PC-9 (cell line): ENCODE results near the gene NLRP11. TPM values are rescaled to one million over a fixed set of nuclear protein-coding genes. Genes with fewer than 3 reads are reported as not detected.
A peak's percentile ranks its signal among the peaks of the same experiment; 100 is the strongest.

Experiments used
- BruUV-seq: library from RNA; stranded (reverse); fragments of 400-500 nt; replicated peaks from 2 replicates; lab custom pipeline; 2021; lab: Mats Ljungman, UMichigan
- CTCF ChIA-PET: fragments of 300-600 bp; sonication (Branson Sonifier 250); formaldehyde crosslinking; loops from one replicate; lab custom pipeline; 2022; ENCODE audit warnings: antibody characterized with exemption; lab: Charles Lee
- POLR2A ChIA-PET: fragments of 300-600 bp; sonication (Branson Sonifier 250); formaldehyde crosslinking; loops from one replicate; lab custom pipeline; 2022; ENCODE audit warnings: antibody characterized with exemption; ENCODE audit not compliant: unreplicated experiment; lab: Charles Lee
- DNase-seq, 2 experiments: peaks; one replicate each; pipeline versions ENCODE4 v3.0.0 to v3.0.0-alpha.2; 2015 to 2022; ENCODE audit warnings: mixed read lengths in 1 of 2
- H2AFZ ChIP-seq: fragments of 200-600 bp; sonication (generic); 2 replicates; pipeline ENCODE4 v1.8.1; 2017; ENCODE audit warnings: antibody characterized with exemption
- H3F3A ChIP-seq: fragments of 200-600 bp; sonication (generic); 2 replicates; pipeline ENCODE4 v1.8.1; 2017; ENCODE audit warnings: antibody characterized with exemption, mild to moderate bottlenecking, low read depth; ENCODE audit not compliant: insufficient read depth
- H3K27ac ChIP-seq: fragments of 200-600 bp; sonication (generic); 2 replicates; pipeline ENCODE4 v1.6.1; 2016; ENCODE audit warnings: mixed run types
- H3K27me3 ChIP-seq: fragments of 200-600 bp; sonication (generic); 2 replicates; pipeline ENCODE4 v1.6.1; 2016; ENCODE audit warnings: low read depth, mixed run types; ENCODE audit not compliant: insufficient read depth
- H3K36me3 ChIP-seq: fragments of 200-600 bp; sonication (generic); 2 replicates; pipeline ENCODE4 v1.6.1; 2016; ENCODE audit warnings: low read depth, mixed run types
- H3K4me1 ChIP-seq: fragments of 200-600 bp; sonication (generic); replicated peaks from 2 replicates; pipeline ENCODE4 v1.6.1; 2016; ENCODE audit warnings: mixed run types; ENCODE audit not compliant: insufficient read depth
- H3K4me2 ChIP-seq: fragments of 200-600 bp; sonication (generic); 2 replicates; pipeline ENCODE4 v1.6.1; 2017; ENCODE audit warnings: mixed run types
- H3K4me3 ChIP-seq: fragments of 200-600 bp; sonication (generic); 2 replicates; pipeline ENCODE4 v1.6.1; 2016; ENCODE audit warnings: mixed run types
- H3K79me2 ChIP-seq: fragments of 200-600 bp; sonication (generic); 2 replicates; pipeline ENCODE4 v1.6.1; 2017; ENCODE audit warnings: low read depth, mixed run types
- H3K9me2 ChIP-seq: fragments of 200-600 bp; sonication (generic); 2 replicates; pipeline ENCODE4 v1.8.1; 2017; ENCODE audit warnings: mild to moderate bottlenecking; ENCODE audit not compliant: insufficient read depth
- H3K9me3 ChIP-seq: fragments of 200-600 bp; sonication (generic); 2 replicates; pipeline ENCODE4 v1.8.1; 2016; ENCODE audit warnings: low read depth; ENCODE audit not compliant: insufficient read depth
- H4K20me1 ChIP-seq: fragments of 200-600 bp; sonication (generic); 2 replicates; pipeline ENCODE4 v1.8.1; 2017; ENCODE audit not compliant: insufficient read depth
- CTCF ChIP-seq: fragments of 200-600 bp; sonication (generic); conservative IDR thresholded peaks from 2 replicates; pipeline ENCODE4 v1.6.1; 2017; ENCODE audit warnings: mixed run types, antibody characterized with exemption, mild to moderate bottlenecking, moderate library complexity
- EZH2 ChIP-seq: fragments of 200-600 bp; sonication (generic); IDR thresholded peaks from 2 replicates; pipeline ENCODE4 v1.8.0; 2017; ENCODE audit warnings: antibody characterized with exemption, low read depth
- intact Hi-C: fragments of 100-400 bp; cut with micrococcal nuclease; formaldehyde crosslinking; loops from one replicate; pipeline ENCODE4 v1.10.0; 2022; ENCODE audit not compliant: unreplicated experiment
- total RNA-seq: library from RNA; stranded (reverse); gene quantifications from 2 replicates; pipeline ENCODE4 v1.2.3, GENCODE V29; 2021

The NLRP11 gene
- total RNA-seq, 1 experiment from 2014 or later, result not detected

GRCh38 chr19:55867101-55867500, 35.3 kb upstream of the NLRP11 start:
- intact Hi-C loops, result no loop called here
- no peak for DNase-seq

GRCh38 chr19:55866521-55866920, 34.7 kb upstream of the NLRP11 start:
- no peaks in the 10 kb centered on the region for H3K79me2 ChIP-seq
- no peaks in the 10 kb centered on the region for H3K36me3 ChIP-seq
- H2AFZ ChIP-seq, result no peak overlapping the region
- no peaks in the 10 kb centered on the region for H4K20me1 ChIP-seq
- no TSS peak for BruUV-seq
- no peak overlapping the region for H3K4me2 ChIP-seq
- no peaks in the 10 kb centered on the region for H3F3A ChIP-seq
- H3K27me3 ChIP-seq, result peaks cover 88% of the 10 kb centered on the region
- TF ChIP-seq EZH2 (no peak), CTCF (no peak)
- no peak overlapping the region for H3K27ac ChIP-seq
- CTCF ChIA-PET, result no interaction called here
- peak in 1 of 2 experiments; percentile 33 for DNase-seq
- H3K9me3 ChIP-seq, result no peaks in the 10 kb centered on the region
- no peaks in the 10 kb centered on the region for H3K9me2 ChIP-seq
- no peaks in the 10 kb centered on the region for H3K4me1 ChIP-seq
- intact Hi-C loops, result no loop called here
- H3K4me3 ChIP-seq, result no peak overlapping the region
- POLR2A ChIA-PET, result no interaction called here

More at GRCh38 chr19:55867101-55867500, 35.3 kb upstream of the NLRP11 start:
- no peaks in the 10 kb centered on the region for H4K20me1 ChIP-seq
- H3F3A ChIP-seq, result no peaks in the 10 kb centered on the region
- no peaks in the 10 kb centered on the region for H3K9me3 ChIP-seq
- H3K9me2 ChIP-seq, result no peaks in the 10 kb centered on the region
- no peak overlapping the region for H3K27ac ChIP-seq
- H3K36me3 ChIP-seq, result no peaks in the 10 kb centered on the region
- no peaks in the 10 kb centered on the region for H3K4me1 ChIP-seq
- ChIA-PET CTCF (no interaction called here), POLR2A (no interaction called here)
- TF ChIP-seq EZH2 (no peak), CTCF (no peak)
- no TSS peak for BruUV-seq
- H3K79me2 ChIP-seq, result no peaks in the 10 kb centered on the region
- H2AFZ ChIP-seq, result no peak overlapping the region
- H3K4me3 ChIP-seq, result no peak overlapping the region
- H3K4me2 ChIP-seq, result no peak overlapping the region
- H3K27me3 ChIP-seq, result peaks cover 88% of the 10 kb centered on the region

GRCh38 chr19:55858969-55859368, 27.2 kb upstream of the NLRP11 start:
- ChIA-PET CTCF (no interaction called here), POLR2A (interaction anchor here (0.6 kb wide), 1 partner anchor 169 kb away, joined by 4 read pairs; no protein-coding TSS in a partner anchor)
- TF ChIP-seq EZH2, result no peak
- TF ChIP-seq CTCF, result no peak
- no peak for DNase-seq
- Histone ChIP-seq H3K4me2 (no peak overlapping the region), H4K20me1 (no peaks in the 10 kb centered on the region), H3K27ac (no peak overlapping the region), H3K9me2 (no peaks in the 10 kb centered on the region), H3K4me3 (no peak overlapping the region), H3F3A (no peaks in the 10 kb centered on the region), H2AFZ (no peak overlapping the region), H3K36me3 (no peaks in the 10 kb centered on the region), H3K4me1 (no peaks in the 10 kb centered on the region), H3K9me3 (no peaks in the 10 kb centered on the region), H3K79me2 (no peaks in the 10 kb centered on the region), H3K27me3 (peaks cover 92% of the 10 kb centered on the region)
- BruUV-seq, result no TSS peak
- intact Hi-C loops, result no loop called here
